Loucy (cell line): ENCODE data around the gene PRSS57.

Experiments used
- CTCF ChIP-seq: fragments of 200-600 bp; sonication (generic); conservative IDR thresholded peaks from 2 replicates; pipeline ENCODE4 v1.5.1; 2014; ENCODE audit warnings: mild to moderate bottlenecking, antibody characterized with exemption, low read length
- EZH2phosphoT487 ChIP-seq: fragments of 200-600 bp; IDR thresholded peaks from 2 replicates; pipeline ENCODE4 v1.6.1; 2018; ENCODE audit warnings: antibody characterized with exemption, mild to moderate bottlenecking, moderate library complexity, borderline replicate concordance

DNA sequence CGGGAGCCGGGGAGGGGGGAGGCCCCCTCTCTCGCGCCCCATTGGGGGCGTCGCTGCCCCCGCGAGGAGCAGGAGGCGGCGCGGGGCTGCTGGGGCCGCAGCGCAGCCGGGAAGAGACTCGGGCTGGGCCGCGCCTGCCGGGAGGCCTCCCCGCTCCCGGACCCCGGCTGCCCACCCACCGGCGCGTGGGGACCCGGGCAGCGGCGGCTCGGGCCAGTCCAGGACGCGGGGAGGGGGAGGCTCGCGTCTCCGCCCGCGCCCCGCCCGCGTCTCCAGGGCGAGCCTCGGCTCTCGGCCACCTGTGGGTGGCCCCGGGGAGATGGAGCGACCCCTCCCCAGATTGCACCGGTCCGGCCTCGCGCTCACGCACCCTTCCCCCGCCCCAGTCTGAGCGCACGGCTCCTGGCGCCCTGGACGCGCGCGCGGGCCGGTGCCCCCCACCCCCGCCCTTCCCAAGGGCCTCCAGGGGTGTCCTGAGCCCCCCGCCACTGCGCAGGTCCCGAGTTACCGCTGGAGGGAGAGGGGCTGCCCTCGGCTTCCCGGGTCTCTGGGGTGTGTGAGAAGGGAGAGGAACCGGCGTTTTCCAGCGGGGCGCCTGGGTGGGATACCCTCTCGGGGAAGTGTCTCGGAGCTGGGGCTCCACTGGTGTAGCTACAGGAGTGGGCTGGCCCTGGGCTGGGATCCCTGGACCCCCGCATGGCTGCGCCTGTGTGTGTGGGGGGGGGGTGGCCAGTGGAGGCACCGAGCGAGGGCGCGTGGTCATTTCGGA, 14.1 kb upstream of the PRSS57 start:
- TF ChIP-seq CTCF (no peak), EZH2phosphoT487 (no peak)
